K562 (cell line): ENCODE measurements around the gene CBR4. TPM values are rescaled to one million over a fixed set of nuclear protein-coding genes. Genes with fewer than 3 reads are reported as not detected.
A peak's percentile ranks its signal among the peaks of the same experiment; 100 is the strongest.

Experiments
- ATAC-seq: fragments of 200-7000 bp; cut with Tn5 transposase; 3 replicates; pipeline ENCODE4 v1.9.1; 2020; ENCODE audit warnings: moderate library complexity
- BruUV-seq: library from RNA; stranded (reverse); fragments of 400-500 nt; replicated peaks from 2 replicates; lab custom pipeline; 2021; lab: Mats Ljungman, UMichigan
- CTCF ChIA-PET: fragments of 300-600 bp; formaldehyde crosslinking; extraction: SDS; loops from one replicate; lab custom pipeline; 2021; ENCODE audit warnings: low intra/inter-chr PET ratio; lab: Yijun Ruan, JAX
- POLR2A ChIA-PET: fragments of 300-600, 350-650 bp; sonication (Branson Sonifier 250); formaldehyde crosslinking; extraction: SDS; loops from one replicate; lab custom pipeline; 2021; ENCODE audit warnings: antibody characterized with exemption, inconsistent platforms; lab: Yijun Ruan, JAX
- DNase-seq, 4 experiments: peaks; one replicate each; pipeline versions ENCODE4 v3.0.0 to v3.0.0-alpha.2; 2011 to 2018; ENCODE audit warnings: low spot score in 3 of 4, mixed read lengths in 3 of 4; ENCODE audit errors: extremely low read depth in 1 of 4
- FAIRE-seq: peaks from 2 replicates; lab custom pipeline; 2011; peaks lifted over from hg19 to GRCh38; lab: Jason Lieb, UNC
- H2AFZ ChIP-seq: 2 replicates; pipeline ENCODE4 v1.6.0; 2011; ENCODE audit warnings: low read depth, low read length, control low read depth, inconsistent platforms
- H3K27ac ChIP-seq: fragments of 200-600 bp; 3 replicates; pipeline ENCODE4 v1.8.0; 2011; ENCODE audit warnings: low read depth, mild to moderate bottlenecking, control low read depth, inconsistent platforms, low read length, moderate library complexity, mixed read lengths; ENCODE audit errors: extremely low read depth
- H3K27me3 ChIP-seq, 2 experiments: fragments of 300-600 bp in 1 of 2; 2 replicates in 1 of 2; 3 replicates in 1 of 2; pipeline versions ENCODE4 v1.6.0 to v1.8.0; 2011; ENCODE audit warnings: inconsistent platforms in 2 of 2, low read length in 2 of 2, mild to moderate bottlenecking in 1 of 2, mixed read lengths in 1 of 2, moderate library complexity in 1 of 2; ENCODE audit not compliant: control insufficient read depth in 2 of 2, insufficient read depth in 2 of 2
- H3K36me3 ChIP-seq: fragments of 300-600 bp; 3 replicates; pipeline ENCODE4 v1.8.0; 2011; ENCODE audit warnings: mild to moderate bottlenecking, low read length, inconsistent platforms; ENCODE audit not compliant: control insufficient read depth, insufficient read depth
- H3K4me1 ChIP-seq, 2 experiments: fragments of 200-600 bp in 1 of 2; replicated peaks in 1 of 2; 2 replicates in 1 of 2; 3 replicates in 1 of 2; pipeline versions ENCODE4 v1.5.1 to v1.8.0; 2011; ENCODE audit warnings: inconsistent platforms in 2 of 2, low read length in 2 of 2, mild to moderate bottlenecking in 1 of 2, mixed read lengths in 1 of 2, moderate library complexity in 1 of 2; ENCODE audit not compliant: control insufficient read depth in 2 of 2, insufficient read depth in 2 of 2
- H3K4me2 ChIP-seq: 2 replicates; pipeline ENCODE4 v1.6.1; 2011; ENCODE audit warnings: low read length, control low read depth, inconsistent platforms, mixed read lengths; ENCODE audit not compliant: insufficient read depth
- H3K4me3 ChIP-seq: fragments of 200-600 bp; sonication (generic), shearing (Covaris generic); 2 replicates; pipeline ENCODE4 v1.5.1; 2016; ENCODE audit warnings: control low read depth, inconsistent platforms
- H3K79me2 ChIP-seq: fragments of 200-600 bp; 3 replicates; pipeline ENCODE4 v1.8.0; 2011; ENCODE audit warnings: low read length, inconsistent platforms; ENCODE audit not compliant: control insufficient read depth, insufficient read depth
- H3K9ac ChIP-seq, 2 experiments: 2 replicates each; pipeline versions ENCODE4 v1.6.0 to v1.6.1; 2011; ENCODE audit warnings: low read depth in 2 of 2, low read length in 2 of 2, control low read depth in 1 of 2, inconsistent platforms in 1 of 2, mild to moderate bottlenecking in 1 of 2, mixed read lengths in 1 of 2; ENCODE audit not compliant: insufficient read depth in 1 of 2
- H3K9me1 ChIP-seq: one replicate; pipeline ENCODE4 v1.6.0; 2011; ENCODE audit warnings: inconsistent platforms, mild to moderate bottlenecking, low read length, moderate library complexity; ENCODE audit not compliant: control insufficient read depth, insufficient read depth
- H3K9me3 ChIP-seq: replicated peaks from 2 replicates; pipeline ENCODE4 v1.5.1; 2011; ENCODE audit warnings: low read depth, low read length, inconsistent platforms; ENCODE audit not compliant: control insufficient read depth, insufficient read depth
- H4K20me1 ChIP-seq: replicated peaks from 2 replicates; pipeline ENCODE4 v1.6.1; 2011; ENCODE audit warnings: low read length, inconsistent platforms, mixed read lengths; ENCODE audit not compliant: control insufficient read depth, insufficient read depth
- BCOR ChIP-seq: fragments of 450-650 bp; IDR thresholded peaks from 2 replicates; pipeline ENCODE4 v1.6.1; 2016
- KDM2B ChIP-seq: fragments of 250-450 bp; sonication (Bioruptor Pico); IDR thresholded peaks from 2 replicates; pipeline ENCODE4 v1.8.0; 2021; ENCODE audit warnings: mild to moderate bottlenecking, moderate library complexity
- KHSRP ChIP-seq: fragments of 450-650 bp; IDR thresholded peaks from 2 replicates; pipeline ENCODE4 v1.6.1; 2017
- L3MBTL2 ChIP-seq: fragments of 450-650 bp; IDR thresholded peaks from 2 replicates; pipeline ENCODE4 v1.6.1; 2016; ENCODE audit warnings: mild to moderate bottlenecking, moderate library complexity
- OTX1 ChIP-seq: fragments of 450-650 bp; formaldehyde crosslinking; IDR thresholded peaks from 2 replicates; pipeline ENCODE4 v1.4.0; 2022; ENCODE audit warnings: mild to moderate bottlenecking
- PHF20 ChIP-seq: fragments of 450-650 bp; IDR thresholded peaks from 2 replicates; pipeline ENCODE4 v1.6.1; 2018; ENCODE audit not compliant: partially characterized antibody
- PHF8 ChIP-seq: fragments of 200-600 bp; sonication (generic); IDR thresholded peaks from 2 replicates; pipeline ENCODE4 v1.6.1; 2012; ENCODE audit warnings: mixed run types, mild to moderate bottlenecking, inconsistent platforms, low read length, moderate library complexity, borderline replicate concordance
- RBM25 ChIP-seq: fragments of 200-400 bp; formaldehyde crosslinking; IDR thresholded peaks from 2 replicates; pipeline ENCODE4 v1.6.1; 2018; ENCODE audit warnings: low read length, low read depth, moderate library complexity; ENCODE audit not compliant: severe bottlenecking
- SIRT6 ChIP-seq: IDR thresholded peaks from one replicate; pipeline ENCODE4 v1.6.1; 2012; ENCODE audit warnings: low read depth, mild to moderate bottlenecking, control low read depth, inconsistent platforms, low read length, moderate library complexity
- SMARCB1 ChIP-seq: IDR thresholded peaks from 2 replicates; pipeline ENCODE4 v1.6.1; 2011; ENCODE audit warnings: improper control_type of control experiment, low read depth; ENCODE audit not compliant: insufficient read length
- THRB ChIP-seq: fragments of 450-650 bp; formaldehyde crosslinking; conservative IDR thresholded peaks from 2 replicates; pipeline ENCODE4 v1.4.0; 2022; ENCODE audit warnings: mild to moderate bottlenecking, missing genetic modification characterization
- ZNF133 ChIP-seq: fragments of 250-450 bp; sonication (Bioruptor Pico); IDR thresholded peaks from 2 replicates; pipeline ENCODE4 v1.4.0; 2020; ENCODE audit warnings: mild to moderate bottlenecking
- ZNF217 ChIP-seq: sonication (generic); formaldehyde crosslinking; IDR thresholded peaks from 2 replicates; pipeline ENCODE4 v1.8.0; 2022; ENCODE audit warnings: mild to moderate bottlenecking, missing genetic modification reagents
- ZNF511 ChIP-seq: sonication (generic); formaldehyde crosslinking; IDR thresholded peaks from 2 replicates; pipeline ENCODE4 v1.8.0; 2022; ENCODE audit warnings: mild to moderate bottlenecking, missing genetic modification reagents
- ZNF695 ChIP-seq: fragments of 450-650 bp; formaldehyde crosslinking; IDR thresholded peaks from 2 replicates; pipeline ENCODE4 v1.4.0; 2020; ENCODE audit warnings: mild to moderate bottlenecking, moderate library complexity
- WGBS: fragments of 100-300 bp; shearing (Covaris generic); methylation state at CpG from one replicate; pipeline ENCODE4 v1.1.6; 2016; ENCODE audit warnings: low coverage, mixed read lengths; ENCODE audit not compliant: insufficient coverage; ENCODE audit errors: missing lambda C conversion rate; 5-methylcytosine and 5-hydroxymethylcytosine counted together
- in situ Hi-C: fragments of 300-500 bp; cut with MboI; formaldehyde crosslinking; loops from 4 replicates; pipeline ENCODE4 v1.15.0; 2018; ENCODE audit warnings: inconsistent platforms, mixed read lengths
- intact Hi-C: fragments of 100-400 bp; cut with micrococcal nuclease; formaldehyde crosslinking; loops from 2 replicates; pipeline ENCODE4 v1.14.2; 2022
- polyA plus RNA-seq, 8 experiments: library from polyadenylated mRNA; depleted of rRNA in 4 of 8; stranded (reverse) in 5 of 8; unstranded in 3 of 8; fragments of >200 nt; fragmentation: Nextera tagmentation in 2 of 8; fragmentation: Illumina TruSeq in 1 of 8; extraction: Ambion mirVana in 2 of 8; extraction: Trizol in 1 of 8; gene quantifications; 2 replicates each; pipeline versions ENCODE4 v1.2.1 to v1.2.3, GENCODE V29; 2011 to 2014; ENCODE audit warnings: inconsistent platforms in 1 of 8, missing spikeins in 1 of 8
- total RNA-seq, 7 experiments: library from RNA; depleted of rRNA in 6 of 7; stranded (reverse); fragments of >200 nt in 6 of 7; fragmentation: Illumina TruSeq in 2 of 7; extraction: Trizol in 2 of 7; gene quantifications; 2 replicates each; pipeline versions ENCODE4 v1.2.1 to v1.2.3, GENCODE V29; 2011 to 2021; ENCODE audit warnings: low replicate concordance in 1 of 7

CBR4 gene
- total and polyA plus RNA-seq, 9 of the 15 experiments (the other 6 are each of a cell fraction or from before 2014, with no cell fraction given), result 12.1 to 26.4 (median 18.6) TPM

GRCh38 chr4:169015186-169015623 is 5.2 kb upstream of the CBR4 start (continued):
- TF ChIP-seq BCOR (no peak), L3MBTL2 (no peak), ZNF511 (no peak), PHF8 (0 out of 2 replicates have a peak, but pooled peaks have one; percentile 13), KHSRP (no peak), ZNF695 (CRISPR knock-in tag) (no peak)
- TF ChIP-seq, all 486 proteins: peak for 6

GRCh38 chr4:169014586-169014985 is 4.5 kb upstream of the CBR4 start:
- no peak for TF ChIP-seq OTX1 (CRISPR knock-in tag)
- no peak for TF ChIP-seq ZNF133 (CRISPR knock-in tag)
- no peak for TF ChIP-seq SIRT6
- no peak for TF ChIP-seq THRB (CRISPR knock-in tag)
- no peak for TF ChIP-seq RBM25
- no peak for TF ChIP-seq PHF20
- TF ChIP-seq ZNF217 (CRISPR knock-in tag), result no peak
- TF ChIP-seq SMARCB1, result no peak
- TF ChIP-seq KDM2B (CRISPR knock-in tag), result no peak
- no peak overlapping the region for H3K27ac ChIP-seq

More at GRCh38 chr4:169014586-169014985, 4.5 kb upstream of the CBR4 start:
- WGBS, result 17% methylated on average over 2 of the region's 2 CpGs
- Histone ChIP-seq H3K36me3 (no peaks in the 10 kb centered on the region; the same call in 2 of the 3 replicates), H3K4me3 (no peak overlapping the region), H3K9me1 (no peaks in the 10 kb centered on the region), H3K4me2 (no peak overlapping the region), H3K9ac (no peak overlapping the region), H4K20me1 (no peaks in the 10 kb centered on the region), H3K4me1 (peaks cover 5 to 29% of the 10 kb centered on the region in 2 experiments; a peak in 4 of 5 replicates), H3K79me2 (peaks cover 4% of the 10 kb centered on the region), H2AFZ (peak overlapping the region; percentile 96; the same call in 1 of the 2 replicates), H3K27me3 (no peaks in the 10 kb centered on the region), H3K9me3 (no peaks in the 10 kb centered on the region)
- POLR2A ChIA-PET, result no interaction called here
- BruUV-seq, result no TSS peak
- in situ Hi-C loops, result loop anchor here (25.0 kb wide), 1 partner anchor 473 kb away; no protein-coding TSS in a partner anchor
- CTCF ChIA-PET, result no interaction called here
- intact Hi-C loops, result no loop called here
- ATAC-seq (no peak), FAIRE-seq (no peak), DNase-seq (no peak)
